GM12892 (cell line): ENCODE results near the gene TRPM2.

Experiments used
- POLR2A ChIP-seq: IDR thresholded peaks from 2 replicates; pipeline ENCODE4 v1.6.1; 2011; ENCODE audit warnings: low read depth, low read length, control low read depth
- POLR2AphosphoS5 ChIP-seq: IDR thresholded peaks from 2 replicates; pipeline ENCODE4 v1.6.1; 2011; ENCODE audit warnings: low read depth, low read length, control low read depth
- TAF1 ChIP-seq: IDR thresholded peaks from 2 replicates; pipeline ENCODE4 v1.6.1; 2011; ENCODE audit warnings: low read depth, mild to moderate bottlenecking, control low read depth, low read length, borderline replicate concordance

DNA sequence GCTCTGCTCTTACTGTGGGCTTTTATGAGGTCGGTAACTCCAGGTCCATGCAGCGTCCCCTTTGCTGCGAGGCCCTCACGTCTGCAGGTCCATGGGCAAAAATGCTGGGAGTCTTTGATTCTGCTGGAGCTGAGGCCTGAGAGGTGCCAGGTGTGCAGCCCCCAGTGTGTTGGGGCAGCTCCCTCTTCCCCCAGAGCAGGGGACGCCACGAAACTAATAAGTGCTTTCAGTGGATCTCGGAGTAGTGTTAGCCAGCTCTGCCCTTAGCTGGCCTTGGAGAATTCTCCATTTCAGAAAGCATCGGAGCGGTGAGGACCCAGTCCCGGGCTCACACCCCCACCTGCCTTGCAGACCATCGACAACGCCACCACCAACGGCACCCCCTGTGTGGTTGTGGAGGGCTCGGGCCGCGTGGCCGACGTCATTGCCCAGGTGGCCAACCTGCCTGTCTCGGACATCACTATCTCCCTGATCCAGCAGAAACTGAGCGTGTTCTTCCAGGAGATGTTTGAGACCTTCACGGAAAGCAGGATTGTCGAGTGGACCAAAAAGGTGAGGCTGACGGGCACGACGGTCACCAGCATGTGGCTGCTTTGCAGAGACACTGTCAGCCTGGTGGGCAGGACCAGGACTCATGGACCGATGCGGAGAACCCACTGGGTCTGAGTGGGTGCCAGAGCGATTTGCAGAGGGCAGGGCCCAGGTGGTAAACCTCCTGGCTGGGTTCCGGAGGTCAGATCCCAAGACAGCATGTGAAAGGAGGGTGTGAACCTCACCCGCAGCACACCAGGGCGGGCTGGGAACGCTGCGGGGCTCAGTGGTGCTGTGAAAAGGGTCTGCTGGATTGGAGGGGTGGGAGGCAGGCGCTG lies 25.5 kb downstream of the TRPM2 start:
- no peak for TF ChIP-seq TAF1
- TF ChIP-seq POLR2A = no peak
- no peak for TF ChIP-seq POLR2AphosphoS5
